GM18505 (cell line): ENCODE results near the gene SMIM38.

Experiments
- ATAC-seq: cut with Tn5 transposase; IDR thresholded peaks from one replicate; pipeline ENCODE4 v1.9.1; 2021; ENCODE audit not compliant: unreplicated experiment
- POLR2A ChIP-seq: IDR thresholded peaks from 4 replicates; pipeline ENCODE4 v1.6.1; 2011; ENCODE audit warnings: borderline replicate concordance; ENCODE audit not compliant: insufficient read depth, insufficient read length; ENCODE audit errors: extremely low read depth

SMIM38 gene

GRCh38 chr11:69178819-69179482 lies 23.2 kb downstream of the SMIM38 start:
- no peak for ATAC-seq
- no peak for TF ChIP-seq POLR2A

GRCh38 chr11:69180226-69180625 lies 24.5 kb downstream of the SMIM38 start:
- no peak for ATAC-seq
- no peak for TF ChIP-seq POLR2A

GRCh38 chr11:69180726-69181125 lies 25.0 kb downstream of the SMIM38 start:
- no peak for TF ChIP-seq POLR2A
- no peak for ATAC-seq

GRCh38 chr11:69183613-69184012 lies 27.9 kb downstream of the SMIM38 start:
- TF ChIP-seq POLR2A, result no peak
- no peak for ATAC-seq

- no peak for TF ChIP-seq POLR2A
- no peak for ATAC-seq
Measured at GRCh38 chr11:69186316-69187260, 30.9 kb downstream of the SMIM38 start.

- ATAC-seq, result no peak
Measured at GRCh38 chr11:69187540-69188065, 31.9 kb downstream of the SMIM38 start.

GRCh38 chr11:69189059-69189458 lies 33.3 kb downstream of the SMIM38 start:
- no peak for ATAC-seq
- no peak for TF ChIP-seq POLR2A

More at GRCh38 chr11:69187540-69188065, 31.9 kb downstream of the SMIM38 start:
- no peak for TF ChIP-seq POLR2A

- no peak for ATAC-seq
- TF ChIP-seq POLR2A, result no peak
Measured at GRCh38 chr11:69190796-69191536, 35.2 kb downstream of the SMIM38 start.

GRCh38 chr11:69192301-69192721 lies 36.6 kb downstream of the SMIM38 start:
- no peak for ATAC-seq
- TF ChIP-seq POLR2A, result no peak

GRCh38 chr11:69193151-69193550 lies 37.4 kb downstream of the SMIM38 start:
- ATAC-seq, result no peak
- TF ChIP-seq POLR2A, result no peak

- no peak for TF ChIP-seq POLR2A
- ATAC-seq, result no peak
Measured at GRCh38 chr11:69193629-69194028, 37.9 kb downstream of the SMIM38 start.

GRCh38 chr11:69194396-69194795 lies 38.7 kb downstream of the SMIM38 start:
- no peak for TF ChIP-seq POLR2A
- no peak for ATAC-seq

- no peak for ATAC-seq
- no peak for TF ChIP-seq POLR2A
Measured at GRCh38 chr11:69194956-69195355, 39.2 kb downstream of the SMIM38 start.
